A673 (cell line): Measurements from ENCODE around the gene SUPT20HL2. TPM values are rescaled to one million over a fixed set of nuclear protein-coding genes. Genes with fewer than 3 reads are reported as not detected.

ENCODE experiments used
- BruUV-seq: library from RNA; stranded (reverse); fragments of 400-500 nt; replicated peaks from 2 replicates; lab custom pipeline; 2021; lab: Mats Ljungman, UMichigan
- CTCF ChIA-PET: fragments of 300-600 bp; sonication (Branson Sonifier 250); formaldehyde crosslinking; loops from one replicate; lab custom pipeline; 2022; ENCODE audit warnings: antibody characterized with exemption; lab: Charles Lee
- POLR2A ChIA-PET: fragments of 300-600 bp; sonication (Branson Sonifier 250); formaldehyde crosslinking; loops from one replicate; lab custom pipeline; 2022; ENCODE audit warnings: antibody characterized with exemption; ENCODE audit not compliant: low non-redundant PET; lab: Charles Lee
- DNase-seq: peaks from one replicate; pipeline ENCODE4 v3.0.0-alpha.2; 2015; ENCODE audit warnings: low spot score
- H3K27ac ChIP-seq: fragments of 200-600 bp; sonication (generic); 2 replicates; pipeline ENCODE4 v1.5.1; 2016; ENCODE audit warnings: mixed run types, low read depth, mild to moderate bottlenecking, mixed read lengths, antibody characterized with exemption, low read length; ENCODE audit not compliant: poor library complexity, severe bottlenecking
- H3K27me3 ChIP-seq: fragments of 200-600 bp; sonication (generic); replicated peaks from 2 replicates; pipeline ENCODE4 v1.6.1; 2017; ENCODE audit warnings: mixed run types, low read depth, mild to moderate bottlenecking, mixed read lengths, antibody characterized with exemption, low read length; ENCODE audit not compliant: insufficient read depth, poor library complexity
- H3K36me3 ChIP-seq: fragments of 200-600 bp; sonication (generic); 2 replicates; pipeline ENCODE4 v1.6.1; 2016; ENCODE audit warnings: mixed run types, mild to moderate bottlenecking, mixed read lengths, antibody characterized with exemption, low read length; ENCODE audit not compliant: insufficient read depth, poor library complexity, severe bottlenecking
- H3K4me1 ChIP-seq: fragments of 200-600 bp; sonication (generic); 2 replicates; pipeline ENCODE4 v1.6.1; 2017; ENCODE audit warnings: mixed run types, mild to moderate bottlenecking, mixed read lengths, antibody characterized with exemption, low read length; ENCODE audit not compliant: insufficient read depth, poor library complexity, severe bottlenecking
- H3K4me3 ChIP-seq: fragments of 200-600 bp; sonication (generic); 2 replicates; pipeline ENCODE4 v1.5.1; 2016; ENCODE audit warnings: low read depth, mixed run types, mild to moderate bottlenecking, mixed read lengths, low read length; ENCODE audit not compliant: poor library complexity, severe bottlenecking
- H3K9me3 ChIP-seq: fragments of 200-600 bp; sonication (generic); 2 replicates; pipeline ENCODE4 v1.6.1; 2016; ENCODE audit warnings: mixed run types, low read depth, mild to moderate bottlenecking, mixed read lengths, antibody characterized with exemption, low read length; ENCODE audit not compliant: poor library complexity, severe bottlenecking
- CTCF ChIP-seq: fragments of 300-800, 200-600 bp; sonication (generic); conservative IDR thresholded peaks from 2 replicates; pipeline ENCODE4 v1.5.1; 2017; ENCODE audit warnings: low read depth, mild to moderate bottlenecking, antibody characterized with exemption, low read length, moderate library complexity, mixed read lengths
- EZH2 ChIP-seq: fragments of 200-600 bp; sonication (generic); IDR thresholded peaks from 2 replicates; pipeline ENCODE4 v1.6.1; 2017; ENCODE audit warnings: borderline replicate concordance, low read depth, mild to moderate bottlenecking, mixed read lengths, antibody characterized with exemption, low read length; ENCODE audit not compliant: poor library complexity, severe bottlenecking
- intact Hi-C: fragments of 100-400 bp; cut with micrococcal nuclease; formaldehyde crosslinking; loops from one replicate; pipeline ENCODE4 v1.10.0; 2022; ENCODE audit not compliant: unreplicated experiment
- total RNA-seq: library from RNA; stranded (reverse); gene quantifications from 2 replicates; pipeline ENCODE4 v1.2.3, GENCODE V29; 2021

The SUPT20HL2 gene
- total RNA-seq, 1 experiment from 2014 or later: not detected

GRCh38 chrX:24298191-24298590 is 15.7 kb downstream of the SUPT20HL2 start:
- CTCF ChIA-PET: no interaction called here
- DNase-seq: no peak
- Histone ChIP-seq H3K4me3 (no peak overlapping the region), H3K36me3 (no peaks in the 10 kb centered on the region), H3K27me3 (peaks cover 60% of the 10 kb centered on the region), H3K4me1 (no peaks in the 10 kb centered on the region), H3K9me3 (no peaks in the 10 kb centered on the region), H3K27ac (no peak overlapping the region)
- no TSS peak for BruUV-seq
- POLR2A ChIA-PET: no interaction called here
- intact Hi-C loops: no loop called here
- TF ChIP-seq EZH2: no peak
- no peak for TF ChIP-seq CTCF

- intact Hi-C loops: no loop called here
- H3K4me1 ChIP-seq: no peaks in the 10 kb centered on the region
- DNase-seq: peak; percentile 75
- TF ChIP-seq CTCF (peak; percentile 65), EZH2 (no peak)
- peaks cover 65% of the 10 kb centered on the region for H3K27me3 ChIP-seq
- H3K9me3 ChIP-seq: no peaks in the 10 kb centered on the region
- H3K4me3 ChIP-seq: no peak overlapping the region
- H3K36me3 ChIP-seq: no peaks in the 10 kb centered on the region
- POLR2A ChIA-PET: no interaction called here
- no peak overlapping the region for H3K27ac ChIP-seq
- CTCF ChIA-PET: interaction anchor here (0.6 to 1.9 kb wide), 8 partner anchors 11 to 696 kb away, joined by 3 to 7 read pairs (median 4); no protein-coding TSS in a partner anchor
- BruUV-seq: no TSS peak
Observed at GRCh38 chrX:24294619-24295018, 19.2 kb downstream of the SUPT20HL2 start.

- H3K27me3 ChIP-seq: peaks cover 72% of the 10 kb centered on the region
- intact Hi-C loops: no loop called here
- no peak overlapping the region for H3K4me3 ChIP-seq
- TF ChIP-seq CTCF: no peak
- no peak for TF ChIP-seq EZH2
- DNase-seq: no peak
- H3K4me1 ChIP-seq: no peaks in the 10 kb centered on the region
- H3K27ac ChIP-seq: no peak overlapping the region
- no TSS peak for BruUV-seq
- ChIA-PET POLR2A (no interaction called here), CTCF (interaction anchor here (0.6 to 1.9 kb wide), 3 partner anchors 10 to 34 kb away, joined by 3 to 7 read pairs (median 6); no protein-coding TSS in a partner anchor)
- H3K9me3 ChIP-seq: no peaks in the 10 kb centered on the region
- no peaks in the 10 kb centered on the region for H3K36me3 ChIP-seq
Observed at GRCh38 chrX:24293412-24293811, 20.5 kb downstream of the SUPT20HL2 start.
